NCI-H2029 (cell line): ENCODE measurements around the gene ZP1.

Source experiments
- DNase-seq: peaks from one replicate; lab custom pipeline; 2025; lab: John Stamatoyannopoulos, UW

ZP1 gene

DNA sequence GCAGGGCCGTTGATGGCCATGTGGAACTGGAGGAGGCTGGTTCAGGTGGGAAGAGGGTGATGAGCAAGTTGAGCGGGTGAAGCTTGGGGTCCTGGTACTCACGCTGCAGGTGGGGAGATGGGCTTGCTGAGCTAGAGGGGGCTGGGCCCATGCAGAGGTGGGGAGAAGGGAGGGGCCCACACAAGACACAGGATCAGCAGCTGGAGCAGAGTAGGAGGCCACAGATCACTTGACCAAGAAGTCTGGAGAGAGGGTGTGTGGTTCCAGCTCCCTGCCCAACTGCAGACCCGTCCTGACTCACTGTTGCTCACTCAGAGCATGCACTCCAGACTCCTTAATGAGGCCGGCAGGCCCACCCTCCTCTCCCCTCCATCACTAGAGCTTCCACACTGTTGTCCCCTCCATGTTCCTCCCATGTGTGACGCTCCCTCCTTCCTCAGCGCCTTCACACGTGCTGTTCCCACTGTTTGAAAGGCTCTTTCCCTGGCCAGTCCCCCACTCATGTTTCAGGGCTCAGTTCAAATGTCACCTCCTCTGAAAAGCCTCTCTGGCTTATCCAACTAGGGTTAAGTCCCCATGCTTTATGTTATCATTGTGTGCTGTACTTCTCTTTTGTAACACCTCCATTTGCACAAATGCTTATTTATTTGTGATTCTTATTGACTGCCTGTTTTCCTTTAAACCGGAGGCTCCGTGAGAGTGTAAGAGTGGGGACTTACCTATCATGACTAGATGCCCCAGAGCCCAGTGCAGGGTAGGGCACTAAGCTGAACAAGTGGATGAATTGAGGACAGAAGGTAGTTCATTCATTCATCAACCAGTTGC, 23.1 kb upstream of the ZP1 start:
- no peak for DNase-seq

GRCh38 chr11:60844870-60845221, 22.5 kb upstream of the ZP1 start:
- DNase-seq: no peak

DNA sequence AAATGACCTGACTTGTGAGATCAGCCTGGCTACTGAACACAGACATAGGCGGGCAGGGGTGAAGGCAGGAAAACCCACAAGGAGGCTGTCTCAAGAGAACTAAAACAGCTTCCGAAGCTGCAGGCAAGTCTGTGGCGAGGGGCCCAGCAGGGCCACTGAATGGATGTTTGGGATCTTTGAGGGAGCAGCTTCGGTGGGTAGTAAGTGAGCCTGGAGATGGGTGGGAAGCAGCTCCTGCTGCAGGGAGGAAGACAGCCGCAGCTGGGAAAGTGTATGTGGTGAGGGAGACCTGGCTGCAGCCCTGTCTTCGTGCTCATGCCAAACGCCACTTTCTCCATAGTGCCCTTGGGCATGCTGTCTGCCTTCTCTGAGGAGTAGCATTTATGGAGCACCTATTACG, 22.0 kb upstream of the ZP1 start:
- no peak for DNase-seq

DNA sequence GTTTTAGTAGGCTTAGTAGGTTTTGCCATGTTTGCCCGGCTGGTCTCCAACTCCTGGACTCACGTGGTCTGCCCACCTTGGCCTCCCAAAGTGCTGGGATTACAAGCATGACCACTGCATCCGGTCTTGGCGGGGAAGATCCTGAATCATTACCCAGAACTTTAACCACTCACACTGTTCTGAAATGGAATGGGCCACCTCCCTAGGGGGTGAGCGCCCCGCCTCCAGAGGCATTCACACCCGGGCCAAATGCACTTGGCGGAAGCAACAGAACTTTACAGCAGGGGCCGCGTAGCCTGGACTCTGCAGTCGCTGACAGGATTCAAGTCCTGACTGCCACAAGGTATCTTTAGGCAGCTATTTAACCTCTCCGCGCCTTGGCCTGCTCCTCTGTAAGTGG, 20.1 kb upstream of the ZP1 start:
- no peak for DNase-seq

GRCh38 chr11:60847896-60848295, 19.4 kb upstream of the ZP1 start:
- DNase-seq: no peak

GRCh38 chr11:60848714-60849151, 18.6 kb upstream of the ZP1 start:
- no peak for DNase-seq

GRCh38 chr11:60849641-60850520, 17.5 kb upstream of the ZP1 start:
- DNase-seq: no peak

DNA sequence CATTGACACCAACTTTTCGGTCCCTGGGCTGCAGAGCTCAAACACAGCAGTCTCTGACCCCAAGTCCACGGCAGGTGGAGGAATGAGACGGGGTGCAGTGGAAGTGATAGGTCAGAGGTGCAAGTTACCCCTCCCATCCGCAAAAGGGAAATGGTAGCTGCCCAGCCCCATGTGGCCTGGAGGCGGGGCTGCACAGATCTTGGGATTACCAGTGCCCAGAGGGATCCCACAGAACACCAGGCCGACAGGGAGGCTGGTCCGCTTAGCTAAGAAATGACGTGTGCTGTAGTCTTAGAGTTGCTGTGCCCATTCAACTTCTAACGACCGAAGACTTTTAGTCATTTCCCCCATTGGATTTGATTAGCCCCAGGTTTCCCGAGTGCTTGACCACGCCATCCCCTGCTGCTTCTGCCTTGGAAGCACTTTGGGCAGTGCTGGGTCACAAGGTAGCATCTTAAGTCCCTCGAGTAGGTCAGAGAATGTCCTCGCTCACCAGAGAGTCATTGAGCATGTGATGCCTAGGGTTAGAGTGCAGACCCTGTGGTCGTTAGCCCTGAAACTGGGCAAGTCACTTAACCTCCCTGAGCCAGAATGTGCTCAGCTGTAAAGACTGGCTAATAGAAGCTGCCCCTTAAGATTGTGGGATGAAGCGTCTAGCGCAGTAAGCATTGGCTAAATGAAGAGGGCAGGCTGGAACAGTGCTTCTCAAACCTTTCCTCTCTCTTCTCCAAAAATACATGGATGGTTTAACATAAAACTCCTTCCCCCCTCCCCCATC, 15.8 kb upstream of the ZP1 start:
- DNase-seq: no peak

DNA sequence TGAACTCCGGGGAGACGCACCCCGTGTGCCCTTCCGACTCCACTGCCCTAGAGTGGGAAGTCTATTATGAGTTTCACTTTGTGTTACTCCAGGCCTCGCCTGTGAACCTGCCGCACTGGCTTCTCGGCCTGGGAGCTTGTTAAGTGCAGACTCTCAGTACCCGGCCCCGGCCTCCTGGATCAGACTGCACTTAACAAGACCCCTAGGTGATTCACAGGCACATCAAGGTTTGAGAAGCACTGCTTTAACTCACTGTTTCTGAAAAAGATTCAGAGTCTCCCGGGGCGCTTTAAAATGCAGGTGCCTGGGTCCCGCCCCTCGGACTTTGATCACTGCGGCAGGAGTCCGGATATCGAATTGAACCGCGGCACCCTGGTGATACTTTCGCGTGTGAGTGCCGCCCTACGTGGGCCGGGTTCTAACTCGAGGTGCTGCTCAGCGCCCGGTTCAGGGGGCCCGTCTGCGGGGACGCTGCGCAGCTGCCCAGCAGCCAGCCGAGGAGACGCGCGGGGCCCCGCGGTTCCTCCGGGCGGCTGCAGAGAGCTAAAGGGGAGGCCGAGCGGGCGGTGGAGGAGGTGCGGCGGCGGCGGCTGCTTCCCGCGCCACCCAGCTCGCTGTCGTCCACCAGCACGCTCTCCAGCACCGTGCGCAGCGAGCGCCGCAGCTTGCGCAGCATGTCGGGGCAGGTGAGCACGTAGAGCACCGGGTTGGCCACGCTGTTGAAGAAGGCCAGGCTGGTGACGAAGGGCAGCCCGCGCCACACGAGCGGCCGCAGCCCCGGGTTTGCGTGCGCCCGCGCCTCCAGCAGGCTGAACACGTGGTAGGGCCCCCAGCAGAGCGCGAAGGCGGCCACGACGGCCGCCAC, 15.0 kb upstream of the ZP1 start:
- DNase-seq: no peak

DNA sequence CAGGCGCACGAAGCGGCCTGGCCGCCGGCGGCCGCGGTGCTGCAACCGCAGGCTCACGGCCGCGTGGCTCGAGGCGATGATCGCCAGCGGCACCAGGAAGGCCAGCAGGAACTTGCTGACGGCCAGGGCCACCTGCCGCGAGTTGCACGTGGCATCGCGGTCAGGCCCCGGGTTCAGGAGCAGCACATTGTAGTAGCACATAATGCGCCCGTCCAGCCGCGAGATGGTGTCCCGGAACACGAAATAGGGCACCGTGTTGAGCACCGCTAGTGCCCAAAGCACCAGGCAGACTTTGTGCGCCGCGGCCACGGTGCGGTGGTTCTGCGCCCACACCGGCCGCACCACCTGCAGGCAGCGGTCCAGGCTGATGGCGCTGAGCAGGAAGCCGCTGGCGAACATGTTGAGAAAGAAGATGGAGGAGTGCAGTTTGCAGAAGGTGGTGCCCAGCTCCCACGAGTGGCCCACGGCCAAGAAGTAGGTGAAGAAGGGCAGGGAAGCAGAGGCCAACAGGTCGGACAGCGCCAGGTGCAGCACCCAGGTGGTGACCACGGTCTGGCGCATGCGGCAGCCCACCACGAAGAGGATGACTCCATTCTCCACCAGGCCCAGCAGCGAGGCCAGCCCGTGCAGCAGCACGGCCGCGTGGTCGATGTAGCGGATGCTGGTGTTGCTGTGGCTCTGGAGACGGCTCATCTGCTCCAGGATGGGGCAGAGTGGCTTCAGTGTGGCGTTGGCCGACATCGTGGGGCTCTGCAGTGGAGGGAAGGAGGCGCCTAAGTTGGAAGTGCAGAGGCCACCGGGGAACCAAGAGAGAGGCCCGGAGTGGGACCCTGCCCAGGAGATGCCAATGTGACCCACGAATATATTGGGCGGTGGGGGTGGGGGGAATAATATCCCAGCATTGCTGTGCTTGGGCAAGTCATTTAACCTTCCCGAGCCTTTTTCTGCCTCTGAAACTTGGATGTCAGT, 14.1 kb upstream of the ZP1 start:
- no peak for DNase-seq

DNA sequence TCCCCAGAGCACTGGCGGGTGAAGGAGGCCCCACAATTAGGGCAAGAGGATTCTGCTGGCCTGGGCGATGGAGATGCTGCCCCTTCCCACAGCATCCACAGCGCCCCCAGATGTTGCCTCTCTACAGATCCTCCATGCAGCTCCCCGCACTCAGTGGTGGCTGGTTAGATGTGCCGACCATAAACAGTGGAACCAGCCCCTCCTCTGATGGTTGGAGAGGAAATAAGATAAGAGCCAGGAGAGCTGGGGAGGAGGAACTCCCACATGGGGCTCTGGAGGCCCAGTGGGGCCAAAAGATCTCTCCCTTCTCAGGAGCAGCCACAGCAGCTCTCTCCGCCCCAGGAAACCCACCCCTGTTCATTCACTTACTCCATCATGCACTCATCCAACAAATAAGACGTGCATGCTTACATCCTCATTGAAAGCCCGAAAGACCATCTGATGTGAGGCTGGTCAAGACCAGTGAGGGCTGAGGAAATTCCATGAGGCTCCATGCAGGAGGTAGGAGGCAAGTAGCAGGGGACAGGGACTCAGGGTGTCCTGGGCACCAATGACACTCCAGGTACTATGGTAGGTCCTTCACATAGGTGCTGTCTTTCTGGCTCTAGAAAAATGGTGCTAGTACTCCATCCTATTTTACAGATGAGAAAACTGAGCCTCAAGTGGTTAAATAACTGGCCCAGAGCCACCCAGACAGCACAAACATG, 13.0 kb upstream of the ZP1 start:
- no peak for DNase-seq

- no peak for DNase-seq
These were observed 12.3 kb upstream of the ZP1 start for GRCh38 chr11:60854847-60855725.

- DNase-seq: no peak
These were observed 11.4 kb upstream of the ZP1 start, which contains the start of gene PTGDR2 for GRCh38 chr11:60855726-60856633. PTGDR2 (minus strand) TSS chr11:60855950; CDS start chr11:60853722, 2,228 bp downstream.

DNA sequence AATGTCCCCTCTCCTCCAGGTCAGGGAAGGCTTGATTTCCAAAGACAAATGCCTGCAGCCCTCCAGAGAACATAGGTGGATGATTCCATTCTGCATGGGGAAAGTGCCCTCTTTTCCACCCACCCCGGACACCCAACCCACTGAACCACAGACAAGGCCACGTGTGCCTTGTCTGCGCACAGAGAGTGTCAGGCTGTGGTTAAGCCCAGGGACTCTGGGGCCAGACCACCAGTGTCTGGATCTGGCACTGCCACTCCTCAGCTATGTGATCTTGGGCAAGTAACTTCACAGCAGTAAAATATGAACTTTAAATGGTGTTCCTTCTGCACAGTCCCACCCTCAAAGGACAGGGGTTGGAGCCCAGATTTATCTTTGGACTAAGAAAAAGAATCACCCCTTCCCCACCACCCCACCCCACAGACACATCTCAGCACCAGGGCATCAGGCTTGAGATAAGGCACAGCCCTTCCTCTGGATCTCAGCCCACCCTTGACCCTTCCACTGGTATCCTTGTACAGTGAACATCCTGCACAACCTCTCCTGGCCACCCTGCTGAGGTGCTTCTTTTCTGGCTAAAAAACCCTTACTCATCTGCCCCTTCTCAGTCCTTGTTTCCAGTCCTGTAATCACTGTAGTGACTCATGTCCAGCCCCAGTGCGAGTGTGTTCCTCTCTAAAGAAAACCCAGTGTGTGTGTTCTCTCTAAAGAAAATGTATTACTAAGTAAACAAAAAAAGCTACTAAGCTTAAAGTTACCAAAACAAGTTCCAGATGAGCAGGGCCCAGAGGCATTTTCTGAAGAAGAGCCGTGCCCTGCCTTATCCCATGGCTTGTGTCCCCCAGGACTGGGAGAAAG, 9.7 kb upstream of the ZP1 start:
- DNase-seq: no peak

DNA sequence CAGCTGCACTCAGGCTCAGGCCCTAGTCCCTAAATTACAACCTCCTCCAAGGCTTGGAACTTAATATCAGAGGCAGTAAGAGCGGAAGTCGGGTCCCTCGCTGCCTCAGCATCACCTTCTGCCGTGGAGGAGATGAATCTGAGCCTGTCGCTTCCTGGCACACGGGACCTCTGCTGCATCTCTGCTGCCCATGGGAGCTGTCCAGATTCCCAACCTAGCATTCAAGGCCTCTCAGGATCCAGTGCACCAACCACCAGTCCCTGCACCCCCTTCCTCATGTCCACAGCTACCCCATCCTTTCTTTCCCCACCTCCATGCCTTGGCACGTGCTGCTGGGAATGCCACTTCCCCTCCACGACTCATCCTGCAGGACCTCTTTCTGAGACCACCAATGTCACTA, 9.1 kb upstream of the ZP1 start:
- DNase-seq: no peak

GRCh38 chr11:60858731-60859464, 8.4 kb upstream of the ZP1 start:
- DNase-seq: no peak
